Loucy (cell line): ENCODE results near the gene DPF3.

Experiments
- H2AFZ ChIP-seq: fragments of 200-600 bp; sonication (generic); 2 replicates; pipeline ENCODE4 v1.6.0; 2016; ENCODE audit warnings: antibody characterized with exemption, mild to moderate bottlenecking, low read length, moderate library complexity
- H3F3A ChIP-seq: fragments of 200-600 bp; 2 replicates; pipeline ENCODE4 v1.6.0; 2016; ENCODE audit warnings: antibody characterized with exemption, low read depth, mild to moderate bottlenecking
- H3K27me3 ChIP-seq: fragments of 200-600 bp; sonication (generic); 2 replicates; pipeline ENCODE4 v1.6.1; 2014; ENCODE audit warnings: low read length, mild to moderate bottlenecking; ENCODE audit not compliant: insufficient read depth, poor library complexity, severe bottlenecking
- H3K36me3 ChIP-seq: fragments of 200-600 bp; sonication (generic); 2 replicates; pipeline ENCODE4 v1.6.1; 2016; ENCODE audit warnings: low read length; ENCODE audit not compliant: insufficient read depth
- H3K4me1 ChIP-seq: fragments of 200-600 bp; sonication (generic); 2 replicates; pipeline ENCODE4 v1.5.1; 2014; ENCODE audit warnings: low read length, mild to moderate bottlenecking; ENCODE audit not compliant: insufficient read depth, poor library complexity, severe bottlenecking
- H3K4me2 ChIP-seq: fragments of 200-600 bp; sonication (generic); 2 replicates; pipeline ENCODE4 v1.6.0; 2014; ENCODE audit warnings: antibody characterized with exemption, low read length, low read depth, mild to moderate bottlenecking; ENCODE audit not compliant: poor library complexity, severe bottlenecking
- H3K4me3 ChIP-seq: fragments of 200-600 bp; sonication (generic); 2 replicates; pipeline ENCODE4 v1.5.1; 2014; ENCODE audit warnings: low read length, mild to moderate bottlenecking, mixed read lengths; ENCODE audit not compliant: poor library complexity, severe bottlenecking
- H3K79me2 ChIP-seq: fragments of 200-600 bp; sonication (generic); 2 replicates; pipeline ENCODE4 v1.6.1; 2014; ENCODE audit warnings: low read length; ENCODE audit not compliant: insufficient read depth
- H3K9ac ChIP-seq: fragments of 200-600 bp; sonication (generic); 2 replicates; pipeline ENCODE4 v1.6.0; 2014; ENCODE audit warnings: mild to moderate bottlenecking, low read depth, low read length, moderate library complexity; ENCODE audit not compliant: poor library complexity, severe bottlenecking
- H3K9me2 ChIP-seq: fragments of 200-600 bp; sonication (generic); replicated peaks from 2 replicates; pipeline ENCODE4 v1.6.1; 2016; ENCODE audit warnings: low read depth, low read length, mixed read lengths
- H3K9me3 ChIP-seq: fragments of 200-600 bp; sonication (generic); 2 replicates; pipeline ENCODE4 v1.6.1; 2014; ENCODE audit warnings: mild to moderate bottlenecking, antibody characterized with exemption, low read length, low read depth; ENCODE audit not compliant: insufficient read depth
- H4K20me1 ChIP-seq: fragments of 200-600 bp; sonication (generic); 2 replicates; pipeline ENCODE4 v1.6.0; 2014; ENCODE audit warnings: antibody characterized with exemption, low read length, mild to moderate bottlenecking; ENCODE audit not compliant: insufficient read depth, poor library complexity, severe bottlenecking
- EZH2phosphoT487 ChIP-seq: fragments of 200-600 bp; IDR thresholded peaks from 2 replicates; pipeline ENCODE4 v1.6.1; 2018; ENCODE audit warnings: antibody characterized with exemption, mild to moderate bottlenecking, moderate library complexity, borderline replicate concordance
- TF ChIP-seq, protein P1 (sequence below): fragments of 200-600 bp; sonication (generic); conservative IDR thresholded peaks from 2 replicates; pipeline ENCODE4 v1.5.1; 2014; ENCODE audit warnings: mild to moderate bottlenecking, antibody characterized with exemption, low read length

The DPF3 gene

DNA sequence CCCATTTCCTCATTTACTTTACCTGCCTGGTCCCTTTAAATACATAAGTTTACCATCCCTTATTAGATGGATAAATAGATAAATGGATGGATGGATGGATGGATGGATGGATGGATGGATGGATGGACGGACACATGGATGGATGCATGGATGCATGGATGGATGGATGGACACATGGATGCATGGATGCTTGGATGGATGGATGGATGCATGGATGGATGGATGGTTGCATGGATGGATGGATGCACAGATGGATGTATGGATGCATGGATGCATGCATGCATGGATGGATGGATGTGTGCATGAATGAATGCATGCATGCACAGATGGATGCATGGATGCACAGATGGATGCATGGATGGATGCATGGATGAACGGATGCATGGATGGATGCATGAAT, 93.6 kb downstream of the DPF3 start:
- H2AFZ ChIP-seq: no peak overlapping the region
- no peak for TF ChIP-seq EZH2phosphoT487
- TF ChIP-seq, protein P1, sequence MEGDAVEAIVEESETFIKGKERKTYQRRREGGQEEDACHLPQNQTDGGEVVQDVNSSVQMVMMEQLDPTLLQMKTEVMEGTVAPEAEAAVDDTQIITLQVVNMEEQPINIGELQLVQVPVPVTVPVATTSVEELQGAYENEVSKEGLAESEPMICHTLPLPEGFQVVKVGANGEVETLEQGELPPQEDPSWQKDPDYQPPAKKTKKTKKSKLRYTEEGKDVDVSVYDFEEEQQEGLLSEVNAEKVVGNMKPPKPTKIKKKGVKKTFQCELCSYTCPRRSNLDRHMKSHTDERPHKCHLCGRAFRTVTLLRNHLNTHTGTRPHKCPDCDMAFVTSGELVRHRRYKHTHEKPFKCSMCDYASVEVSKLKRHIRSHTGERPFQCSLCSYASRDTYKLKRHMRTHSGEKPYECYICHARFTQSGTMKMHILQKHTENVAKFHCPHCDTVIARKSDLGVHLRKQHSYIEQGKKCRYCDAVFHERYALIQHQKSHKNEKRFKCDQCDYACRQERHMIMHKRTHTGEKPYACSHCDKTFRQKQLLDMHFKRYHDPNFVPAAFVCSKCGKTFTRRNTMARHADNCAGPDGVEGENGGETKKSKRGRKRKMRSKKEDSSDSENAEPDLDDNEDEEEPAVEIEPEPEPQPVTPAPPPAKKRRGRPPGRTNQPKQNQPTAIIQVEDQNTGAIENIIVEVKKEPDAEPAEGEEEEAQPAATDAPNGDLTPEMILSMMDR: no peak
- H3K4me3 ChIP-seq: no peak overlapping the region
- H3K79me2 ChIP-seq: peaks cover 99% of the 10 kb centered on the region
- H3K9me3 ChIP-seq: no peaks in the 10 kb centered on the region
- H3K4me1 ChIP-seq: peaks cover 5% of the 10 kb centered on the region
- H3F3A ChIP-seq: no peaks in the 10 kb centered on the region
- no peak overlapping the region for H3K4me2 ChIP-seq
- H3K27me3 ChIP-seq: no peaks in the 10 kb centered on the region
- H3K36me3 ChIP-seq: peaks cover 58% of the 10 kb centered on the region; the same call in 1 of the 2 replicates
- no peak overlapping the region for H3K9ac ChIP-seq
- peaks cover 73% of the 10 kb centered on the region for H4K20me1 ChIP-seq
- H3K9me2 ChIP-seq: no peaks in the 10 kb centered on the region

DNA sequence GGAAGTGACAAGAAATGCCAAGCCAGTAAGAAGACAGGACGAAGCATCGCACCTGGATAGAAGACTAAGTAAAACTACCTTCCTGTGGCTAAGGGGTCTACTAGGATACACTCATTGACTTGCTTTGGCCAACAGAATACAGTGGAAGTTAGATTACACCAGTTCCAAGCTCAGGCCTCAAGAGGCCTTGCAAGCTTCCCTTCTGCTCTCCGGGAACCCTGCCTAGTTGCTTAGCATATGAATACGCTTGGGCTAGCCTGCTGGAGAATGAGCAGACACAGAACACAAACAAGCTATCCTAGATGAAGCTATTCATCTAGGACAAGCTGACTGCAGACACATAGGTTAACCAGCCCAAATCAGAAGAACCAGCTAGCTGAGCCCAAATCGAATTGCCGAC, 97.0 kb downstream of the DPF3 start:
- H3K9me2 ChIP-seq: no peaks in the 10 kb centered on the region
- no peak overlapping the region for H3K9ac ChIP-seq
- H3K4me3 ChIP-seq: no peak overlapping the region
- peaks cover 73% of the 10 kb centered on the region for H4K20me1 ChIP-seq
- no peaks in the 10 kb centered on the region for H3K9me3 ChIP-seq
- no peaks in the 10 kb centered on the region for H3F3A ChIP-seq
- peaks cover 39% of the 10 kb centered on the region; the same call in 1 of the 2 replicates for H3K36me3 ChIP-seq
- peaks cover 100% of the 10 kb centered on the region for H3K79me2 ChIP-seq
- peaks cover 7% of the 10 kb centered on the region for H3K4me1 ChIP-seq
- no peak overlapping the region for H2AFZ ChIP-seq
- no peaks in the 10 kb centered on the region for H3K27me3 ChIP-seq
- no peak overlapping the region for H3K4me2 ChIP-seq
- no peak for TF ChIP-seq EZH2phosphoT487
- TF ChIP-seq, protein P1: no peak

DNA sequence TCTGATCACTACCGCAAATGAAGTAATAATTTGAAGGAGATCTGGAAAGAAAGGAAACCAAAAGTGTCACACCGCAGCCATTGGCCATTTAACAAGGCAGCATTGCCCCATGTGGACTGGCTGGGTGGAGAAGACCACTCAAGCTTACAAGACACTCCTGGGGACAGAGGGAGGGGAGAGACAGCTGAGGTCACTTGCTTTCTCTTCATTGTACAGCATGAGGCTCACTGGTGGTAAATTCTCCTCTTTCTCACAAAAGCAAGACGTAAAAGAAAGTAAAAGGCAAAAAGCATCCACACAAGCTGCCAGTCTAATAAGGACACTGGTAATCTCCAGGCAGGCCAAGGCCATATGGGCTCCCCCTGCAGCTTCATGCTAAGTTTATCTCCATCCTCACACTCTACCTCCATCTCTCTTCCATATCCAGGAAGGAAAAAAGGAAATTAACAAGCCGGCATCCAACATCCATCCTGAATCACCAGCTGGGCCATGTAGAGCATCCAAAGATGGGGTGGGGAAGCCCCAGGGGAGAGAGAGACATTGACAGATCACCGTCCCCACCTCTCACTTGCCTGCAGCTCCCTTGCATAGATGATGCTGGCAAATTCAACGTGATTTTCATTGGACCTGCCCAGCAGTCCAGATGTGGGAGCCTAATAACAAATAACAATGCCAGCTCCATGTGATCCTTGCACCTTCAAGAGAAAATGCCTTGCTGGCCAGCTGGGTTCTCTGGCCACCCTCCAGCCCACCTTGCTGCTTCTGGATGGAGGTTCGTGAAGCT, 100.6 kb downstream of the DPF3 start:
- H3K4me3 ChIP-seq: no peak overlapping the region
- no peak overlapping the region for H3K4me2 ChIP-seq
- peaks cover 100% of the 10 kb centered on the region for H3K79me2 ChIP-seq
- no peaks in the 10 kb centered on the region for H3K27me3 ChIP-seq
- peaks cover 26% of the 10 kb centered on the region for H3K4me1 ChIP-seq
- no peak overlapping the region for H3K9ac ChIP-seq
- H3K9me2 ChIP-seq: no peaks in the 10 kb centered on the region
- H3K36me3 ChIP-seq: peaks cover 12% of the 10 kb centered on the region; the same call in 1 of the 2 replicates
- peaks cover 59% of the 10 kb centered on the region for H4K20me1 ChIP-seq
- H3K9me3 ChIP-seq: no peaks in the 10 kb centered on the region
- no peak for TF ChIP-seq EZH2phosphoT487
- TF ChIP-seq, protein P1: no peak
- H2AFZ ChIP-seq: no peak overlapping the region
- H3F3A ChIP-seq: no peaks in the 10 kb centered on the region
